Activated CD8-positive, alpha-beta T cell treated with anti-CD3 and anti-CD28 coated beads for 36 hours (primary cell): ENCODE data around the gene MACROD1. TPM values are rescaled to one million over a fixed set of nuclear protein-coding genes. Genes with fewer than 3 reads are reported as not detected.

Experiments used
- ATAC-seq: fragments of 200-7000 bp; cut with Tn5 transposase; one replicate; pipeline ENCODE4 v1.10.0; 2021; ENCODE audit warnings: mild to moderate bottlenecking, moderate library complexity
- CTCF ChIA-PET: fragments of 350-600 bp; sonication (Branson Sonifier 250); formaldehyde crosslinking; loops from one replicate; lab custom pipeline; 2021; ENCODE audit warnings: antibody characterized with exemption; lab: Charles Lee
- POLR2A ChIA-PET: fragments of 350-600 bp; sonication (Branson Sonifier 250); formaldehyde crosslinking; loops from one replicate; lab custom pipeline; 2021; ENCODE audit warnings: antibody characterized with exemption; lab: Charles Lee
- DNase-seq: peaks from one replicate; pipeline ENCODE4 v3.0.0-alpha.2; 2020
- H3K27ac Mint-ChIP-seq: one replicate; pipeline ENCODE4 v1.8.0; 2021; ENCODE audit warnings: mild to moderate bottlenecking, mixed read lengths
- H3K27me3 Mint-ChIP-seq: one replicate; pipeline ENCODE4 v1.8.0; 2021; ENCODE audit warnings: mixed read lengths
- H3K36me3 Mint-ChIP-seq: one replicate; pipeline ENCODE4 v1.8.0; 2021; ENCODE audit warnings: low read depth, mixed read lengths
- H3K4me1 Mint-ChIP-seq: one replicate; pipeline ENCODE4 v1.8.0; 2021; ENCODE audit warnings: low read depth, mixed read lengths
- H3K4me3 Mint-ChIP-seq: one replicate; pipeline ENCODE4 v1.8.0; 2021; ENCODE audit warnings: mild to moderate bottlenecking, moderate library complexity, mixed read lengths
- H3K9me3 Mint-ChIP-seq: one replicate; pipeline ENCODE4 v1.8.0; 2021; ENCODE audit warnings: mixed read lengths
- intact Hi-C: fragments of 100-400 bp; cut with micrococcal nuclease; formaldehyde crosslinking; loops from one replicate; pipeline ENCODE4 v1.10.0; 2022
- total RNA-seq, 2 experiments: library from RNA; stranded (reverse); gene quantifications; one replicate each; pipeline ENCODE4 v1.2.3, GENCODE V29; 2021
- TF ChIP-seq, protein P1 (sequence below): fragments of 200-600 bp; IDR thresholded peaks from one replicate; pipeline ENCODE4 v1.8.0; 2022; ENCODE audit warnings: antibody characterized with exemption, mild to moderate bottlenecking

MACROD1 gene
- total RNA-seq, 2 experiments from 2014 or later = 38.7 to 38.8 TPM

DNA sequence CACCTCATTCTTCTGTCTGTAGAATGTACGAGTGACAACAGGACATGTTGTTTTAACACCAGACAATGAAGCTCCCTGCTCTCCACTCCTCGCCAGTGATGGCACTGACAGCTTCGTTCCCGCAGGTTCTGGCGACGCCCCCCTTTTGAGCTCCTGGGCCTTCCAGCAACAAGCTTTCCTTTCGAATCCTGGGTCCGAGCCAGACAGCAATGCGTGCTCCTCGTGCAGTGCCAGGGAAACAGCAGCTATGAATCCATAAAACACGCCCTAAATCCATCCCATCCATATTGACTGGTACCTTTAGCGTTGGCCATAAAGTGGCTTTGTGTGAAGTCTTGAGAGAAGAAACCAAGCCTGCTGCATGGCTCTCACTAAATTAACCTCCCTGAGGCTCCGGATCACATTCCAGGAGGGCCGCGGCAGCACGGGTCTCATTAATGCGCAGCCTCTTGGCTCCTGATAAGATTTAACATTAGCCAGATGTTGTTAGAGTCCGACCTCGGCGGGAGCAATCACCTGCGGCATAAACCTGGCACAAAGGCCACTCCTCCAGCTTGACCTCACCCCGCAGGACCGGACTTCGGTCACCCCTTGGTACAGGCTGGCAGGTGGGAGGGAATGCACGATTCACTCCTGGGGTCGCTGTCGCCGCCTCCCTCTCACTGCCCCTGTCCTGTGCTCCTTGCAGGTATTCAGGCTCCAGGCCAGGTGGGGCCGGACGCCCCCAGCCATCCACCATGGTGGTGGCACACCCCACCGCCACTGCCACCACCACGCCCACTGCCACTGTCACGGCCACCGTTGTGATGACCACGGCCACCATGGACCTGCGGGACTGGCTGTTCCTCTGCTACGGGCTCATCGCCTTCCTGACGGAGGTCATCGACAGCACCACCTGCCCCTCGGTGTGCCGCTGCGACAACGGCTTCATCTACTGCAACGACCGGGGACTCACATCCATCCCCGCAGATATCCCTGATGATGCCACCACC is 50.1 kb downstream of the MACROD1 start:
- no peaks in the 10 kb centered on the region for H3K36me3 Mint-ChIP-seq
- DNase-seq = no peak
- CTCF ChIA-PET = interaction anchor here (0.9 kb wide), 1 partner anchor 36 kb away, joined by 3 read pairs; no protein-coding TSS in a partner anchor

DNA sequence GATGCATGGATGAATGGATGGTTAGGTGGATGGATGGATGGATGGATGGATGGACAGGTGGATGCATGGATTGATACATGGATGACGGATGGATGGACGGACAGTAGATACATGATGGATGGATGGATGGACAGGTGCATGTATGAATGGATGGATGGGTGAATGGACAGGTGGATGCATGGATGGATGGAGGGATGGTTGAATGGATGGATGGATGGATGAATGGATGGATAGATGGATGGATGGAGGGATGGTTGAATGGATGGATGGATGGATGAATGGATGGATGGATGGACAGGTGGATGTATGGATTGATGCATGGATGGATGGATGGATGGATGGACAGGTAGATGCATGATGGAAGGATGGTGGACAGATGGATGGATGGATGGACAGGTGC is 51.7 kb downstream of the MACROD1 start:
- no peaks in the 10 kb centered on the region for H3K27me3 Mint-ChIP-seq
- CTCF ChIA-PET = no interaction called here
- intact Hi-C loops = no loop called here
- H3K4me1 Mint-ChIP-seq = no peaks in the 10 kb centered on the region
- H3K9me3 Mint-ChIP-seq = no peaks in the 10 kb centered on the region
- ATAC-seq = no peak
- TF ChIP-seq, protein P1, sequence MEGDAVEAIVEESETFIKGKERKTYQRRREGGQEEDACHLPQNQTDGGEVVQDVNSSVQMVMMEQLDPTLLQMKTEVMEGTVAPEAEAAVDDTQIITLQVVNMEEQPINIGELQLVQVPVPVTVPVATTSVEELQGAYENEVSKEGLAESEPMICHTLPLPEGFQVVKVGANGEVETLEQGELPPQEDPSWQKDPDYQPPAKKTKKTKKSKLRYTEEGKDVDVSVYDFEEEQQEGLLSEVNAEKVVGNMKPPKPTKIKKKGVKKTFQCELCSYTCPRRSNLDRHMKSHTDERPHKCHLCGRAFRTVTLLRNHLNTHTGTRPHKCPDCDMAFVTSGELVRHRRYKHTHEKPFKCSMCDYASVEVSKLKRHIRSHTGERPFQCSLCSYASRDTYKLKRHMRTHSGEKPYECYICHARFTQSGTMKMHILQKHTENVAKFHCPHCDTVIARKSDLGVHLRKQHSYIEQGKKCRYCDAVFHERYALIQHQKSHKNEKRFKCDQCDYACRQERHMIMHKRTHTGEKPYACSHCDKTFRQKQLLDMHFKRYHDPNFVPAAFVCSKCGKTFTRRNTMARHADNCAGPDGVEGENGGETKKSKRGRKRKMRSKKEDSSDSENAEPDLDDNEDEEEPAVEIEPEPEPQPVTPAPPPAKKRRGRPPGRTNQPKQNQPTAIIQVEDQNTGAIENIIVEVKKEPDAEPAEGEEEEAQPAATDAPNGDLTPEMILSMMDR = no peak
- DNase-seq = no peak
- H3K27ac Mint-ChIP-seq = no peak overlapping the region
- no peaks in the 10 kb centered on the region for H3K36me3 Mint-ChIP-seq
- H3K4me3 Mint-ChIP-seq = no peak overlapping the region
- POLR2A ChIA-PET = no interaction called here

More for the DNA sequence above, 50.1 kb downstream of the MACROD1 start:
- no peak overlapping the region for H3K27ac Mint-ChIP-seq
- intact Hi-C loops = no loop called here
- no peak overlapping the region for H3K4me3 Mint-ChIP-seq
- POLR2A ChIA-PET = no interaction called here
- H3K27me3 Mint-ChIP-seq = no peaks in the 10 kb centered on the region
- no peak for ATAC-seq
- TF ChIP-seq, protein P1 = no peak
- H3K4me1 Mint-ChIP-seq = no peaks in the 10 kb centered on the region
- no peaks in the 10 kb centered on the region for H3K9me3 Mint-ChIP-seq

DNA sequence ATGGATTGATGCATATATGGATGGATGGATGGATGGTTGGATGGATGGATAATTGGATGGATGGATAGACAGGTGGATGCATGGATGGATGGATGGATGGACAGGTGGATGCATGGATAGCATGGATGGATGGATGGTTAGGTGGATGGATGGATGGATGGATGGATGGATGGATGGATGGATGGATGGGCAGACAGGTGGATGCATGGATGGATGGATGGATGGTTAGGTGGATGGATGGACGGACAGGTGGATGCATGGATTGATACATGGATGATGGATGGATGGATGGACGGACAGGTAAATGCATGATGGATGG is 52.5 kb downstream of the MACROD1 start:
- H3K27me3 Mint-ChIP-seq = no peaks in the 10 kb centered on the region
- POLR2A ChIA-PET = interaction anchor here (0.7 to 1.2 kb wide), 2 partner anchors 9 to 1628 kb away, joined by 3 read pairs; no protein-coding TSS in a partner anchor
- intact Hi-C loops = no loop called here
- ATAC-seq (no peak), DNase-seq (no peak)
- TF ChIP-seq, protein P1 = no peak
- no peaks in the 10 kb centered on the region for H3K4me1 Mint-ChIP-seq
- H3K9me3 Mint-ChIP-seq = no peaks in the 10 kb centered on the region
- no peak overlapping the region for H3K4me3 Mint-ChIP-seq
- CTCF ChIA-PET = no interaction called here
- no peak overlapping the region for H3K27ac Mint-ChIP-seq
- H3K36me3 Mint-ChIP-seq = no peaks in the 10 kb centered on the region

DNA sequence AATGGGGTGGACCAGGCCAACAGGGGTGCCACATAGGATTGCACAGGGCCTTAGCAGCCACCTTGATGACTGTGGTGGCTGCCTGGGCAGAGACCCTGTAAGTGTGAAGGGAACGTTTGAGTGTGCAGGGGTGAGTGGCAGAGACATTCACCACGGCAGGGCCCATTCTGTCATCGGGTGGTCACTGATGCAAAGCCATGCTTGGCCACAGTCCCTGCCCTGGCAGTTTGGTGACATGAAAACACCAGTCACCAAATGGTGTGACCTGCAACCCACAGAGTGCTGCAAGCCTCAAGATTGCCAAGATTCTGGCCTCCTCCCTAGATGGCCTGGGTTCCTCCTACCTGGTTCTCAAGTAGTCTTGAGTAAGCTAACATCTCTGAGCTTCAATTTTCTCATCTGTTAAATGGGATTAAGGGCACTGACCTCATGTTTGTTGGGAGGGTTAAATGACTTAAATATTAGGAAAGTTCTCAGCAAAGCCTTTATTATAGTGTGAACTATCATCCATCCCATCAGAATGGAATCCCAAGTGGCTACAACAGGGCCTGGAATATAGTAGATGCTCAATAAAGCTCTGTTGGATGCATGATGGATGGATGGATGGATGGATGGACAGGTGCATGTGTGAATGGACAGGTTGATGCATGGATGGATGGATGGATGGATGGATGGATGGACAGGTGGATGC is 53.0 kb downstream of the MACROD1 start:
- H3K4me1 Mint-ChIP-seq = no peaks in the 10 kb centered on the region
- CTCF ChIA-PET = no interaction called here
- H3K27ac Mint-ChIP-seq = no peak overlapping the region

More for the DNA sequence above, 53.0 kb downstream of the MACROD1 start:
- Mint-ChIP-seq H3K9me3 (no peaks in the 10 kb centered on the region), H3K4me3 (no peak overlapping the region), H3K36me3 (no peaks in the 10 kb centered on the region), H3K27me3 (no peaks in the 10 kb centered on the region)
- TF ChIP-seq, protein P1 = no peak
- POLR2A ChIA-PET = interaction anchor here (0.7 to 1.2 kb wide), 2 partner anchors 9 to 1628 kb away, joined by 3 read pairs; no protein-coding TSS in a partner anchor
- DNase-seq (no peak), ATAC-seq (no peak)
- intact Hi-C loops = no loop called here
